GM18520 (cell line): Measurements from ENCODE around the gene CST11.
"Not testable (repeated sequence)": the region's sequence is repeated elsewhere in the genome, so short reads cannot be mapped to it uniquely, and the experiment has no call there.

Experiments used
- ATAC-seq: cut with Tn5 transposase; IDR thresholded peaks from one replicate; pipeline ENCODE4 v1.9.1; 2021; ENCODE audit not compliant: unreplicated experiment

Gene CST11

GRCh38 chr20:23452776-23453175, at the start of gene CST11:
TSS of gene CST11 (minus strand) at chr20:23452876. CDS start at chr20:23452811, 65 bp downstream.
- ATAC-seq: no peak

GRCh38 chr20:23501926-23502325, 49.2 kb upstream of the CST11 start:
- ATAC-seq: no peak

- no peak for ATAC-seq
These were observed 44.9 kb upstream of the CST11 start for GRCh38 chr20:23497536-23497935.

GRCh38 chr20:23493172-23493772, 40.6 kb upstream of the CST11 start:
- no peak for ATAC-seq

- no peak for ATAC-seq
These were observed 39.6 kb upstream of the CST11 start for GRCh38 chr20:23492292-23492691.

GRCh38 chr20:23490817-23491216, 38.1 kb upstream of the CST11 start, which contains the start of gene CST8:
TSS of gene CST8 (plus strand) at chr20:23491117. CDS start at chr20:23491668, 551 bp downstream.
- ATAC-seq: no peak

- ATAC-seq: no peak
These were observed 36.3 kb upstream of the CST11 start for GRCh38 chr20:23488996-23489395.

- no peak for ATAC-seq
These were observed 35.8 kb upstream of the CST11 start for GRCh38 chr20:23488470-23488869.

GRCh38 chr20:23484081-23484480, 31.4 kb upstream of the CST11 start:
- ATAC-seq: no peak

GRCh38 chr20:23482138-23482537, 29.5 kb upstream of the CST11 start:
- no peak for ATAC-seq

- no peak for ATAC-seq
These were observed 26.4 kb upstream of the CST11 start for GRCh38 chr20:23479043-23479442.

GRCh38 chr20:23477223-23477622, 24.5 kb upstream of the CST11 start:
- no peak for ATAC-seq

- no peak for ATAC-seq
These were observed 23.5 kb upstream of the CST11 start for GRCh38 chr20:23476015-23476754.

- no peak for ATAC-seq
These were observed 22.7 kb upstream of the CST11 start for GRCh38 chr20:23475395-23475794.

GRCh38 chr20:23473293-23473692, 20.6 kb upstream of the CST11 start:
- not testable (repeated sequence) for ATAC-seq

- ATAC-seq: not testable (repeated sequence)
These were observed 19.6 kb upstream of the CST11 start for GRCh38 chr20:23472306-23472705.

- ATAC-seq: not testable (repeated sequence)
These were observed 14.3 kb upstream of the CST11 start for GRCh38 chr20:23466961-23467360.

- no peak for ATAC-seq
These were observed 8.5 kb upstream of the CST11 start for GRCh38 chr20:23461180-23461579.

- ATAC-seq: no peak
These were observed 6.9 kb upstream of the CST11 start for GRCh38 chr20:23459461-23460150.

GRCh38 chr20:23456873-23457272, 4.2 kb upstream of the CST11 start:
- no peak for ATAC-seq

GRCh38 chr20:23456409-23456808, 3.7 kb upstream of the CST11 start:
- ATAC-seq: no peak

- no peak for ATAC-seq
These were observed 3.0 kb upstream of the CST11 start for GRCh38 chr20:23455639-23456038.
